Lower leg skin (tissue), 3 donors: Measurements from ENCODE around the gene NAA20.

Experiments
- CTCF ChIP-seq, 3 donors: fragments of 450-650 bp; IDR thresholded peaks; one replicate each; pipeline ENCODE4 v1.5.1; 2016; ENCODE audit warnings: antibody characterized with exemption in 3 of 3, mild to moderate bottlenecking in 3 of 3, moderate library complexity in 2 of 3
- POLR2A ChIP-seq, 2 donors: fragments of 450-650 bp; IDR thresholded peaks; one replicate each; pipeline ENCODE4 v1.6.1; 2016 to 2017; ENCODE audit warnings: antibody characterized with exemption in 2 of 2, mild to moderate bottlenecking in 1 of 2, moderate library complexity in 1 of 2

GRCh38 chr20:19987046-19987445, 30.1 kb upstream of the NAA20 start:
- TF ChIP-seq CTCF (IDR thresholded peaks at IDR 0.05) (no peak), POLR2A (IDR thresholded peaks at IDR 0.05) (no peak)
